CD4-positive, alpha-beta T cell treated with Interleukin-15 for 4 hours (primary cell): ENCODE results near the gene CRK.

Experiments used
- DNase-seq: peaks from one replicate; pipeline ENCODE4 v3.0.0-alpha.2; 2020; ENCODE audit warnings: low spot score

CRK gene

DNA sequence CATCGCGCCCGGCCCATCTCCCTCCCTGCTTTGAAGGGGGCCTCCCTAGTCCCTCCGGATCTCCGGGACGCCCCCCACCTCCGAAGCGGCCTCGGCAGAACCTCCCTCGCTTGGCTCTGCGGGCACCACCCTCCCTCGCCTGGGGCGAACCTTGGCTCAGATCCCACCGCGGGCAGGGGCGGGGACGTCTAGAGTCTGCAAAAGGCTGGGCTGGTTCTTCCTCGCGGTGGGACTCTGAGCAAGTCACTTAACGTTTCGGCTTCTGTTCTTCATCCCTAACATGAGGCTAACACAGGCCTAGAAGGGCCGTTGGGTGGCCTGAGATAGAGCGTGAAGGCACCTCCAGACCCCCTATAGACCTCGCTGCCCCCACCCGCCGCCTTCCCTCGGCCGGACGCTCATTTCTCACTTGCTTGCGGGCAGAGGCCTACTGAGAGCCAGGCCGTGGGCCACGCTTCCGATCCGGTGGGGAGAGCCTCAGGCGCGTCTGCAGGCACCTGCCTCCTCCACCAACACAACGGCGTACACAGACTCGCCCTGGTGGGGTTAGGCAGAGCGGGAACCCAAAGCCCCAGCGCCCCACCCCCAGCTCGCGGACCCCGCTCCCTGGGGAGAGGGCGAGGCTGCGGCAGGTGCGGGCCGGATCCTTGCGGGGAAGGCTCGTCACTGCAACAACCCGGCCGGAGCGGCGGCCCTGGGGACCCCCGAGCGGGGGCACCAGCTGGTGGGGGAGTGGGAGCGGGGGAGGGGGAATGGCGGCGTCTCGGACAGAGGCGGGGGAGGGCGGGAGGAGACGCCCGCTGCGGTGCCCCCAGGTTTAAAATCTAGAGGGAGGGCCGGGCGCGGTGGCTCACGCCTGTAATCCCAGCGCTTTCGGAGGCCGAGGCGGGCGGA is 31.0 kb upstream of the CRK start:
- DNase-seq = peak; percentile 77

DNA sequence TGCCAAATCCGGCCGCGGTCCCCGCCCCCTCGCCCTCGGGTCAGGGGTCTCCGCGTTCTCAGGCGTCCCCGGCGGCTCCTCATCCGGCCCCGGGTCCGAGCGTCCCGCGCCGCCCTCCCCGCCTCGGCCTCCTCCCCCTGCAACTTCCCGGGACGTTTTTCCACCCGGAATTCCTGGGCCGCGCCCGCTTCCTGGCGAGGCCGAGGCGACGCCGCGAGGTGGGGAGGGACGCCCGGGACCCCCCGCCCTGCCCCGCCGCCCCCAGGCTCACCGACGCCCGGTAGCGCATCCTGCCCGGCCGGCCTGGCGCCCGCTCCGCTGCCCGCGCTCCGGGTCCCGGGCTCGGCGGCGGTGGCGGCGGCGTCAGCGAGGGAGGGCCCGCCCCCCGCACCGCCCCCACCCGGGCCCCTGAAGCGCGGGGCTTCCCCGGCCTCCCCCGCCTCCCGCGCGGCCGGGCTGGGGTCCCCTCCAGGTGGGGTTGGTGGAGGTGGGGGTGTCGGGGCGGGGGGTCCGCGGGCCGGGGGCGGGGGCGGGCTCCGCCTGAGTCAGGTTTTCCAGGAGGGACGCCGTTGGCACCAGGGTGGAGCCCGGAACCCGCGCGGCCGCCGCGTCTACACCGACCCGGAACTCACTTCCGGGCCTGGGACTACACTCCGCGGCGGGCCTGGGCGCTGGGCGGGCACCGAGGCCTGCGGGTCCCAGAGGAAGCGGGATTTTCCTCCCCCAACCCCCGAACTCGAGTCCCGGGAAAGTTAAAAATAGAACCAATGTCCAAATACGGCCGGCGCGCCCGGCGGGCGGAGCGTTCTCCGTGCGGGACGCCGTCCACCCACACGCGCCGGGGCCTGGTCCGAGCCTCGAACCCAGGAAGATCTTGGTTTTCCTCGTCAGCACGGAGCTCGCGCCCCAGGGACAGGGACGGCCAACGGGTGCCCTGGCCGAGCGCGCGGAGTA is 29.7 kb upstream of the CRK start:
- peak; percentile 51 for DNase-seq

DNA sequence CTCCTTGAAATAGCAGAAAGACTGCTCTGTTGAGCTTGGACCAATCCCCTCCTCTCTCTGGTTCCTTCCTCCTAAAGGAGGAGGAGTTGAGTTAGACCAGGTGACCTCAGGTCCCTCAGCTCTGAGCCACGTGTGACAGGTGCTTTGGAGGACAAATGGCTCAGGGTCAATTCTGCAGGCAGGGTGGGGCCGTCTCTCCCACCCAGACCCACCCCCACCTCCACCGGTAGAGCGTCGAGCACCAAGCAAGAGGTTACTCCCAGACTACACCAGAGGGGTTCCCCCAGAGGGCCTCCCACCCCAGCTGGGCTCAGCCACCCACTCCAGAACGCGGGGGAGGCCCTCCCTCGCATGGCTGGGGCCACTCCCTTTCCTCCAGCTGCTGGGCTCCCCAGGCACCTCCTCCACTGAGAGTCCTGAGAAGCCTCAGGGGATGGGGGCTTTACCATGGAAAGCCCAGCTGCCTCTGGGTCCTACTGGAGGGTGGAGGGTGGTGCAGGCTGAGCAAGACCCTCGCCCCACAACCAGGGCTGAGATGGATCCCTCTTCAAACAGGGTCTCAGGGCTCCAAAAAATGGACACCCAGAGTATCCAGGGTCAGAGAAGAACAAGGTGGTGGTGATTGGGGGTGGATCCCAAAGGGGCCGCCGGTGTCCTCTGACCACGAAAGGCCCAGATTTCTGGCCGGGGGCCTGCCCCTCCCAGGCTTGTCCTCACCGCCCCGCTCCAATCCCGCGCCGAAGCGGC is 28.8 kb upstream of the CRK start:
- DNase-seq = peak; percentile 35

DNA sequence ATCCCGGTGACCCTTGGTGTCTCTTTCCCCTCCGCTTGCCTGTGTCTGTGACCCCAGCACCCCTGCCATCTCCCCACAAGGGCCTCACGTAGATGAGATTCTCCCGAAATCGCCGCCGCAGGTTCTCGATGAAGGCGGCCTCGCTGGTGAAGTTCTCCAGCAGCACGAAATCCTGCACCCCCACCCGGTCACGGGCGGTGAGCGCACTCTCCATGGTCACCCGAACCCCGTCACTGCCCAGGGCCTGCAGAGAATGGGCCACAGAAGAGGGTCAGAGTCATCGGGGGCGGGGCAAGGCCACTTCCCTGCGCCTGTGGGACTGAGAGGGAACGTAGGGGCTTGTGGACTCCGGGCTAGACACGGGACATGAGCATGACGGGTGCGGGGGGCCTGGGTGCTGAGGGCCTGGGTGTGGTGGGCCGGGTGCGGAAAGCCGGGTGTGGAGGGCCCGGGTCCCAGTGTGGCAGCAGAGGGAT is 28.1 kb upstream of the CRK start:
- no peak for DNase-seq

DNA sequence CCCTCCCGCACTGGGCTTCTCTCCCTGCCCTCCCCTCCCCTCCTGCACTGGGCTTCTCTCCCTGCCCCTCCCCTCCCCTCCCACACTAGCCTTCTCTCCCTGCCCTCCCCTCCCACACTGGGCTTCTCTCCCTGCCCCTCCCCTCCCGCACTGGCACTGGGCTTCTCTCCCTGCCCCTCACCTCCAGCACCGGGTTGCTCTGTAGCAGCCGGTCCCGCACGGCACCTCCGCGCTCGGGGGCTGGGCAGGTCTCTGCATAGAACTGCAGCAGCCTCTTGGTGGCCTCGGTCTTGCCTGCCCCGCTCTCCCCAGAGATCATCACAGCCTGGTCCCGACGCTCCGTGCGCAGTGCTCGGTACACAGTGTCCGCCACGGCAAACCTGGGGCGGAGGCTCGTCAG is 26.6 kb upstream of the CRK start:
- no peak for DNase-seq

DNA sequence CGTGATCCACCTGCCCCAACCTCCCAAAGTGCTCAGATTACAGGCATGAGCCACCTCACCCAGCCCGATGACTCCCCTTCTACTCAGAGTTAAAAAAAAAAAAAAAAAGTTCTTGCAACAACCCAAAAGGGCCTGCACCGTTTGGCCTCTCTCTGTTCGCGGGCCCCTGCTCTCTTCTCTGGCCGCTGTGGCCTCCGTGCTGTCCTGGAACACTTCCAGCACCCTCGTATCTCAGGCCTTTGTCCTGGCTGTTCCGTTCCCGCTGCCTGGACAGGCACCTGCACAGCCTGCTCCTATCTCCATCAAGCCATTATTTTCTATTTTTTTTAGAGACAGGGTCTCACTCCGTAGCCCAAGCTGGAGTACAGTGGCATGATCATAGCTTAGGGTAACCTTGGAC is 25.7 kb upstream of the CRK start:
- no peak for DNase-seq

DNA sequence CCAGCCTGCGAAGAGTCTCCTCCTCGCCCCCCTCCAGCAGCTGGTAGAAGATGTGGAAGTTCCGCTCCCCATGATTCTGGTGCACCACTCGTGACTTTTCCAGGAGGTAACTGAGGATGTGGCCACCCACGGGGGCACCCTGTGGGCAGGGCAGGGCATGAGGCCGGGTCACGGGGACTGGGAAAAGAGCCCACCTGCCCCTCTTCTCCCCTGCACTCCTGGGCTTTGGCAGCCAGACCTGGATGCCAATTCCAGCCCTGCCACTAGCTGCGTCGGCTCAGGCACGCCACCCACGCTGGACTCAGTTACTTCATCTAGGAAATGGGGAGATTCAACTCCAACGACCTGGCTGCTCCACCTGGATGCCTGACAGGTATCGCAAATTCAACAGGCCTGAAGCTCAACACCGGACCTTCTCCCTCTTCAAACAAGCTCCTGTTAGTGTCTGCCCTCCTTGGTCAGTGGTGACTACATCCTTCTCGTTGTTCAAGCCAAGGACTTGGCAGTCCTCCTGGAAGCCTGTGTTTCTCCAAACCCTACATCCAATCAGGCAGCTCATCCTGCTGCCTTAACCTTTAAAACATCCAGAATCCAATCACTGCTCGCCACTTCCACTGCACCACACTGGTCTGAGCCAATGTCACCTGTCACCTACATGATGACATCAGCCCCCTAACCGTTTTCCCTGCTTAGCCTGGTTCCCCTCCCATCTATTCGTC is 24.9 kb upstream of the CRK start:
- no peak for DNase-seq

DNA sequence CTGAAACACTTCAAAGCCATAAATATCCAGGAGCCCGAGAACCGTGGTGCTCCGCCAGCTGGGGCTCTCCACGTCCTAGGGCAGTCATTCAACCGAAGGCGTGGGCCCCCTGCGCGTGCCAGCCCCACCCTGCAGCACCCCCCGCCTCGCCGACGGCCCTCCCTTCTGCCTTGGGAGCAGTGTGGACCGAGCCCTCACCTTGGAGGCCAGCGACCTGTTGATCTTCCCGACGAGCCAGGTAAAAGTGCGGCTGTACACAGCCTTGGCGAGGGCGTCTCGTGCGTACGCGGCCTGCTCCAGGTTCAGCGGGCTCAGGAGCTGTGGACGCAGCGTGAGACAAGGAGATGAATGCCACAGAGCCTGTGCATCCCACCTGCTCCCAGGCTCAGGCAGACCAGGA is 22.4 kb upstream of the CRK start:
- DNase-seq = no peak

DNA sequence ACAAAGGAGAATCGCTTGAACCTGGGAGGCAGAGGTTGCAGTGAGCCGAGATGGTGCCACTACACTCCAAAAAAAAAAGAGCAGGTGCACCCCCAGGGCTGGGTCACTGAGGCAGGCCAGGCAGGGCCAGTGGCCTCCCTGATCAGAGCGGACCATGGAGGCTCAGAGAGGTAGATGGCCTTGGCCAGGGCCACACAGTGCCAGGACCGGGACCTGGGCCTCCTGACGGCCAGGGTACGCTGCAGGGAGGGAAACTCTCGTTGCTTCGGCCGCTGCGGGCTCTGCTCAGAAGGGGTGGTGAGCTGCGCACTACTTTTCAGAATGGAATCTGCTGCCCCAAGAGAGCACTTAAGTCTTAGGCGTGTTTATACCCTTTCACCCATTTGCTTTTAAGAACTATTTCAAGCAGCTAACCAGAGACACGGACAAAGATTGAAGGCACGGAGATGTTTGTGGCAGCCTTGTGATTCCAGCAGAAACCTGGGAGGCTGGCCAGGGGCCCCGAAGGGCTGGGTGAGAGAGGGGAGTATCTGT is 19.4 kb upstream of the CRK start:
- DNase-seq = no peak

DNA sequence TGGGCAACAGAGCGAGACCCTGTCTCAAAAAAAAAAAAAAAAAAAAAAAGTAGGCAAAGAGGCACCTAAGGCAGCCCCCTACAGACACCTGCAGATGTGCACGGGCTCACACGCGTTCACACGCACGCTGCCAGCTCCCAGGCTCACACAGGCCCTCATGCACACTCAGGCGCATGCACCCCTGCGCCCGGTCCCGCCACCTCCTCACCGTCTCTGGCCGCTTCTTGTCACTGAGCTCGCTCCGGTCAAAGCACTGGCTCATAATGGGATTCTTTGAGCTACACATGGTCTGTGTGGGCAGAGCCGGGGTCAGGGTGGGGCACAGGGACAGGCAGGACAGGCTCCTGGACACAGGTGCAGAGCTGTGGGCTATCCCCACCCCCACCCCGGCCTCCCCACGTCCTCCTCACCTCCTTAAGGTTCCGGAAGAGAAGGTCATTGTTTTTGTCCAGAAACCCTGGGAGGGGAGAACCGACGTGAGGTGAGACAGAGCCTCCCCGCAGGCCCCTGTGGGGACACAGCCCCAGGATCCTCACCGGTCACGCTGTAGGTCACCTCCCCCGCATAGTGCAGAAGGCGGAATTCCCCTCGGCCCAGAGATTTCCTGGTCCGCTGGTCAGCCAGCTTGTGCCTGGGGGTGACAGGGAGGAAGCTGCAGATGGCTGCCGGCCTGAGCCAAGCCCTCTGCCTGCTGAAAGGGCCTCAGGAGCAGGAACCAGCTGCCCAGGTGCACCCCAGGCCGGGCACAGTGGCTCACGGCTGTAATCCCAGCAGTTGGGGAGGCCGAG is 18.6 kb upstream of the CRK start:
- DNase-seq = no peak

DNA sequence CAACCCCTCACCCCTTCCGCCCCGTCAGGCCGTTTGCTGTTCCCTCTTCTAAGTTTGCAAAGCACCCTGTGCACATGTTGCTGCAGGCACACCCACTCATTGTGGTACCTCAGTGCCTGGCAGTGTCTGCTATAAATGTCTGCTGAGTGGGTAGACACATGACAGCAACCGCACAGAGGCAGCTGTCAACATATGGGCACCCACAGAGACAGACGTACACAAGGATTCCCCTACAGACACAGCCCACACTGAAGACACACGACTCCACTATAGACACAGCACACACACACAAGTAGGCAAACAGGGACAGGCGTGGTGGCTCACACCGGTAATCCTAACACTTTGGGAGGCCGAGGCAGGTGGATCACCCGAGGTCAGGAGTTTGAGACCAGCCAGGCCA is 17.8 kb upstream of the CRK start:
- no peak for DNase-seq

DNA sequence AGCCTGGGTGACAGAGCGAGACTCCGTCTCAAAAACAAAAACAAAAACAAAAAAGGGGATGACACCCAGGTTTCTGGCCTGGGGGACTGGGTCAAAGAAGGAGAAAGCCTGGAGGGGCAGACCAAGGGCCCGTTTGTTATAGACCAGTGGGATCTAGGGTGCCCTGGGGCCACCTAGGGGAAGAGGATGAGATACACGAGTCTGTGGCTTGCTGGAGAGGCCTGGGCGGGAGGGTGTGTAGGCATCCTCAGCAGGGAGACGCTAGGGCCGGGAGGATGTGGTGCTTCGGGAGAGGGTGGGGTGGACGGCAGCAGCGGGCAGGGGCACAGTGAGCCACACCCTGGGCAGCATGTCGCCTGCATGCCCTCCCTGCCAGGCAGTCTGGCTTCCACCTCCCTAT is 17.1 kb upstream of the CRK start:
- no peak for DNase-seq

DNA sequence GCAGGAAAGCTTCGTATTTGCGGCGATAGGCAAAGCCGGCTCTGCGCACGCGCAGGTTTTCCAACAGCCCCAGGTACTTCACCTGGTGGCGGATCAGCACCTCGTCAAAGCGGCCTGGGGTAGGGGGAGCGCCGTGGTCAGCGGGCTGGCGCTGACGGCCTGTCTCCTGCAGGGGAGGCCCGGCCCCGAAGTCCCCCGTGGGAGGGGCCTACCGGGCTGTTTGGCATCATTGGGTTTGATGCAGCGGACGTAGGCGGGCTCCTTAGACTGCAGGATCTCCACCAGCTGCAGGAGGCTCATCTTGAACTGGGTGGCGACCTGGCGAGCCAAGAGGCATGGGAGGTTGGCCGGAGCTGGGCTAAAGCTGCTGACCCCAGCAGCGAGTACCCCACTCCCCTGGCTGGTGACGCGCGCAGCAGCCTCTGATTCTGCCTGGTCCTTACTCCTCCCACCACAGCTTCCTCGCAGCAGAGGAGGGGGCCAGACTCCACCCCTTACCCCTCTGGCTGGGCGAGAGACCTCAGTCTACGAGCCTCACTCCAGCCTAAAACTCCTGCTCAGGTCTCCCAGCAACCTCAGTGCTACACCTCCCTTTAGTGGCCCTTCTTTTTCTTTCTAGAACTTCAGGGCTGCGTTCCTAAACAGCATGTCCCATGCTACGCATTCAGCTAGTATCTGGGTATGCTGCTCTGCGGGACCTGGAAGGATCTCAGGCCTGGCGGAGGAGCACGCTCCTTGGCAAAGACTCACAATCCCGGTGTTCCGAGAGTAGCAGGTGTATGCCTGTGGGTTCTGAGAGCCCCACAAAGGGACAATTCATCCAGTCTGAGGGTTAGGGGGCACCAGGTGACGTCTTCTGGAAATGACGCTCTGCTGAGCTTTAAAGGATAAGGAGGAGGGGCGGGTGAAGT is 16.1 kb upstream of the CRK start:
- DNase-seq = no peak

DNA sequence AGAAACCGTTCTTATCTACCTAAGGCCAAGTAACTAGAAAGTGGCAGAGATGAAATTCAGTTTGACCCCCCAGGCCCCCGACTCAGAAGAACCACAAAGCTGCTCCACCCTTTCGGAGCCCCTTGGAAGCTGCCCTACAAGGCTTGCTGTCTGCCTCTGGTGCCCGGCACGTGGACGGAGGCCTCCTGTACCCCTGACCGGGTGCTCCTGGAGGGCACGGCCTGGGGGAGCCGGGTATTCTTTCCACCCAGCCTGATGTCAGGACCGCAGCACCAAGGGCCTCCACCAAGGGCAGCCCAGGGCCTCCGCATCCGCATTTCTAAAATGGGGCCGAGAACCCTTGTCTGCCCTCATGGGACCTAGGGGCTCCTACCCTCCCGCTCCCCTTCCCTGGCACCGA is 15.5 kb upstream of the CRK start:
- DNase-seq = no peak

DNA sequence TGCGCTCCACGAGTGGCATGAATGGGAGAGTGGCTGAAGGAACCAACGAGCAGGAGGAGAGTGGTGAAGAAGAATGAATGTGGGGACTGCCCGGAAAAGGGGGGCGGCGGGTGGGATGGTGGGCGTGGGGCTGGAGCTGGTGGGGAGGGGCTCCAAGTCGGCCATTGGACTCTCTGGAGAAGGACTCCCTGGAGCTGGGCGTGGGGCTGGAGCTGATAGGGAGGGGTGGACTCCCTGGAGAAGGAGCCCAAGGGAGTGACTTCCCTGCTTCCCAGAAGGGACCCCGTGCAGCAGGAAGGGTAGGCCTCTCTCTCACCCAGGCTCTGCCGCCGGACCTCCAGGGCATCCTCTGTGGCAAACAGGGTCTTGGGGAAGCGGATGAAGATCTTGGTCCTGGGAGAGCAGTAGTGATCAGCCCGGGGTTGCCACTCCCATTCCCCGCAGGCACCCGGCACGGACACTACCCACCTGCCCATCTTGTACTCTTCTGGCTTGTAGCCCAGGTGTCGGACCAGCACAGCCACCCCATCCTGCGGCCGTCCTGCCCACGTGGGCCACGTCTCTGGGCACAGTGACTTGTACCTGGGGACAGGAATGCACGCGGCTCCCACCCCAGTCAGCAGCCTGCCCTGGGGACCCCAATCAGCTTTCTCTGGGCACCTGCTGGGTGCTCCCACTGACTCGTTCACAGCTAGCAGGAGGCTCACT is 14.9 kb upstream of the CRK start:
- DNase-seq = no peak

DNA sequence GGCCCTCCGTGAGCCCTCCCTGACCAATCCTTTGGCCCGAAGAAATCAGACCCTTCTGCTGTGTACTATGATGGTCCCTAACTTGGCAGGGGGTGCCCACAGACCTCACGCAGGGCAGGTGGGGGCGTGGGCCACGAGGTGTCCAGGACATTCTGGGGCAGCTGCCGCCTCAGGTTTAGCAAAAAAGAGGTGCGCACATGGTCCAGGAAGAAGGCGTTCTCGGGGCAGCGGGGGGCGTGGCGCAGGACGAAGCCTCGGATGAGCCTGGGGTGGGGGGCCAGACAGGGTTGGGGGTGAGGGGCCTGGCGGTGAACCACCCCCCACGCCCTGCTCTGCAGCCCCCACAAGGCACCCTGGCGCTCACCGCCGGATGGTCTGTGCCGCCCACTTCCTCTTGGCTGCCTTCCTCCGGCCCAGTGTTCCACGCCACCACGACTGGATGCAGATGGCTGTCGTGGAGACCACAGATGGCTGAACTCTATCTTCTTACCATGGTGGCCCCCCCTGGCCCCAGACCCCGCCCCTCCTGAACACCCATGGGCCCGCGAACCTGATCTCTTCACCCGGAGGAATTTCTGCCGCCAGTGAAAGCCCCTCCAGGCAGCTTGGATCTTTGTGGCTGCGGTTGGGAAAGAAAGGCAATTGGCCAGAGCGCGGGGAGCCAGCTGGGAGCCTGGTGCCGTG is 14.2 kb upstream of the CRK start:
- DNase-seq = no peak

DNA sequence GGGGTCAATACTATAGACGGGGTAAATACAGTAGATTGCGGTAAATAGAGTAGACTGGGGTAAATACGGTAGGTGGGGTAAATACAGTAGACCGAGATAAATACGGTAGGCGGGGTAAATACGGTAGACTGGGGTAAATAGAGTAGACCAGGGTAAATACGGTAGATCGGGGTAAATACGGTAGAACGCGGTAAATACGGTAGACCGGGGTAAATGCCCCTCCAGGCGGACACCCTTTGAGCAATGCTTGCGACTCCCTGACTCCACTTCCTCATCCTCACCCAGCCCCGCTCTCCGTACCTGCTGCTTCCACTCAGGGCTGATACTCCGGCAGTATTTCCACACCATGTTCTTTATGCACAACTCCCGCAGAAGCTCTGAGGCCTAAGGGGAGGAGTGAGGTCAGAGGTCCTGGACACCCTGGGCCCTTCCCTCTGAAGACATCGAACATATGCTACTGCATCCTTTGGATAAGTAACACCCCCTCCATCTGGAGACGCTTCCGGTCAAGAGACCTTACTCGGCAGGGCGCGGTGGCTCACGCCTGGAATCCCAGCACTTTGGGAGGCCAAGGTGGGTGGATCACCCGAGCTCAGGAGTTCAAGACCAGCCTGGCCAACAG is 13.3 kb upstream of the CRK start:
- DNase-seq = no peak
